Cardiac fibroblast (primary cell): ENCODE measurements around the gene RFNG.

Experiments
- DNase-seq, 2 donors: peaks; one replicate each; pipeline versions ENCODE4 v3.0.0 to v3.0.0-alpha.2; 2010; ENCODE audit warnings: low read depth in 2 of 2
- H3K4me3 ChIP-seq, 2 donors: replicated peaks in 1 of 2; 1 replicate in 1 of 2; 2 replicates in 1 of 2; pipeline ENCODE4 v1.5.1; 2011; ENCODE audit warnings: low read depth in 2 of 2, low read length in 2 of 2, mild to moderate bottlenecking in 2 of 2, moderate library complexity in 1 of 2
- TF ChIP-seq, protein P1 (sequence below): IDR thresholded peaks from one replicate; pipeline ENCODE4 v1.5.1; 2011; ENCODE audit warnings: low read depth, mild to moderate bottlenecking, low read length, inconsistent platforms

RFNG gene

DNA sequence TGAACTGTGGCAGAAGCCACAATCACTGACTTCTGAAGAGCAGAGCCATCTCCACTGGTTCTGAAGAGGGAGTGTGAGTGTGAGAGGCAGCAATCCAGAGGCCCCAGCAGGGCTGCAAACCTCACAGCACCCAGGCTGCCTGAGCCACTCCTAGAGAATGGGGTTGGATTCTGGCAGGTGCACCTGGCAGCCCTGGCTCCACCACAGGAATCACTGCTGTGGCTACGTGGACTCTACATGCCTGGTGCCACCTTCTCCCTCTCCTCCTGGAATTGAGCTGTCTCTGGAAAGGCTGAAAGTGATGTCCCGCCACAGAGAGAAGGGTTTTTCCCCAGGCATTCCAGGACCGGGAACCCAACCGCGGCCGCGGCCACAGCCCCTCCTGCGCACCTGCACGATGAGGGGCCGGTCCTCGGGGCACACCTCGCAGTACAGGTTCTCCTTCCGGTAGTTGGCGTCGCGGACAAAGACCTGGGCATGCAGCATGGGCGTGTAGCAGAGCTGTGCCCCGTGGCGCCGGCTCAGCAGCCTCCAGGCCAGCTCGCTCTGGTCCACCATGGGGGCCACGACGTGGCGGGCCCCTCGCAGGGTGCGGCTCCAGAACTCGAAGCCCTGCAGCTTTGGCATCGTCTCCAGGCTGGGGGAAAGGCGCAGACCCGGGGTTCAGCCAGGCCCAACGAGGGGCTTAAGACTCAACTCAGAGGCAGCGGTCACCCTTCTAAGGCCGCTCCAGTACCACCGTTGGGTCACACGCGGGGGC, 13.0 kb upstream of the RFNG start:
- TF ChIP-seq, protein P1, sequence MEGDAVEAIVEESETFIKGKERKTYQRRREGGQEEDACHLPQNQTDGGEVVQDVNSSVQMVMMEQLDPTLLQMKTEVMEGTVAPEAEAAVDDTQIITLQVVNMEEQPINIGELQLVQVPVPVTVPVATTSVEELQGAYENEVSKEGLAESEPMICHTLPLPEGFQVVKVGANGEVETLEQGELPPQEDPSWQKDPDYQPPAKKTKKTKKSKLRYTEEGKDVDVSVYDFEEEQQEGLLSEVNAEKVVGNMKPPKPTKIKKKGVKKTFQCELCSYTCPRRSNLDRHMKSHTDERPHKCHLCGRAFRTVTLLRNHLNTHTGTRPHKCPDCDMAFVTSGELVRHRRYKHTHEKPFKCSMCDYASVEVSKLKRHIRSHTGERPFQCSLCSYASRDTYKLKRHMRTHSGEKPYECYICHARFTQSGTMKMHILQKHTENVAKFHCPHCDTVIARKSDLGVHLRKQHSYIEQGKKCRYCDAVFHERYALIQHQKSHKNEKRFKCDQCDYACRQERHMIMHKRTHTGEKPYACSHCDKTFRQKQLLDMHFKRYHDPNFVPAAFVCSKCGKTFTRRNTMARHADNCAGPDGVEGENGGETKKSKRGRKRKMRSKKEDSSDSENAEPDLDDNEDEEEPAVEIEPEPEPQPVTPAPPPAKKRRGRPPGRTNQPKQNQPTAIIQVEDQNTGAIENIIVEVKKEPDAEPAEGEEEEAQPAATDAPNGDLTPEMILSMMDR, result no peak
- peak overlapping the region; percentile 78 to 86 for H3K4me3 ChIP-seq
- no peak for DNase-seq

DNA sequence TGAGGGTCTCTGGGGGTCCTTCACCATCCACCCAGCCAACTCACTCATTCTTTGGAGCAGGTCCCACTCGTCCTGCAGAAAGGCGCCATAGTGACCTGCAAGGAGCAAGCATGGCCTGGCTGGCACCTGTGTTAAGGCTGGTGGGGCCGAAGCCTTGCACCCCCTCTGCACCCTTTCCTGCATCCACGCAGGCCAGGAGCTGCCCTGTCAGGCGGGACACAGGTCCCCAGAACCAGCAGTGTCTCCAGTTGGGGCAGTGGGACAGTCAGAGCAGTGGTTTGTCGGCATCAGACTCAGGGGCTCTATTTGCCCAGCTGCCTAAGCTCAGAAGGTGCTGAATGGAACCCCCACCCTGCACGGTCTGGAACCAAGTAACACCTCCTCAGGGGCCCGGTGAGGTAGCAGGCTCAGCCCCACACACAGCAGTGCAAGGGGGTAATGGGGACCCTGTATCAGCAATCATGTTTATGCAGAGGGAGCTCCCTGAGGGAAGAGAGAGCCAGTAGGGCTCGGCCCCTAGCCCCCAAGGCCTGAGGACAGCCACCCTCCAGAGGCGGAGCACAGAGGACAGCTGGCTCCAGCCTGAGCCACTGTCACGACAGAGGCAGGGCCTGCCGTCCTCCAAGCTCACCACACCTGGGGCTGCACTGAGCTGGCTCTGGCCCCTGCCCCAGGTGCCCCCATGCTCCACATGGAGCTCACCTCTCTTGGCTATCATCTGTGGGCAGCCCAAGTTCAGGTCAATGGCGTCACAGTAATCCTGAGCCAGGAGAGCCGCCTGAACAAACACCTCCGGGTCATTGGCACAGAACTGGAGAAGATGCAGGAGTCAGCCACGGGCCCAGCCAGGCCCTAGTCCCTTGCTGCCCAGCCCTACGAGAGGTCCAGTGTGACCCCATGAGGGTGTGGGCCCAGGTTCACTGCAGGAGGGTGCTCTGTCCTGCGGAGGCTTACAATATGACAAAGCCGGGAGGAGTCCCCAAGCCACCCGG, 12.1 kb upstream of the RFNG start:
- H3K4me3 ChIP-seq, result peak overlapping the region in 1 of 2 donors; percentile 86
- DNase-seq, result no peak
- TF ChIP-seq, protein P1, result no peak

DNA sequence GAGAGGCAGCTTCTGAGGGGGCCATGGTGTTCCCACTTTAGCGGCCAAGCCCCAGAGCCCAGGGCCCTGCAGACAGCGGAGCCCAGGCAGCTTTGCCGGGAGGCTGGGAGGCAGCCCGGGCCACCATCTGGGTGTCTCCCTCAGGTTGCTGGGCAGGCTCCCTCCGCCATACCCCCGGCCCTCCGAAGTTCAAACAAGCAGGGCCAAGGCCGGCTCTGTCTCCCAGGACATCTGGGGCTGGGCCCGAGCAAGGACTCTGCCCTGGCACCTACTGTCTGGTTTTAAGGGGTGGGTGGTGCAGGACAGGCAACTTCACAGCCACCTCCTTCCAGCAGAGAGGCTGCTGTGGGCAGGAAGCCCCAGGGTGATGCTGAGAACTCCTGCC, 11.4 kb upstream of the RFNG start:
- DNase-seq, result no peak
- no peak overlapping the region for H3K4me3 ChIP-seq
- TF ChIP-seq, protein P1, result no peak

DNA sequence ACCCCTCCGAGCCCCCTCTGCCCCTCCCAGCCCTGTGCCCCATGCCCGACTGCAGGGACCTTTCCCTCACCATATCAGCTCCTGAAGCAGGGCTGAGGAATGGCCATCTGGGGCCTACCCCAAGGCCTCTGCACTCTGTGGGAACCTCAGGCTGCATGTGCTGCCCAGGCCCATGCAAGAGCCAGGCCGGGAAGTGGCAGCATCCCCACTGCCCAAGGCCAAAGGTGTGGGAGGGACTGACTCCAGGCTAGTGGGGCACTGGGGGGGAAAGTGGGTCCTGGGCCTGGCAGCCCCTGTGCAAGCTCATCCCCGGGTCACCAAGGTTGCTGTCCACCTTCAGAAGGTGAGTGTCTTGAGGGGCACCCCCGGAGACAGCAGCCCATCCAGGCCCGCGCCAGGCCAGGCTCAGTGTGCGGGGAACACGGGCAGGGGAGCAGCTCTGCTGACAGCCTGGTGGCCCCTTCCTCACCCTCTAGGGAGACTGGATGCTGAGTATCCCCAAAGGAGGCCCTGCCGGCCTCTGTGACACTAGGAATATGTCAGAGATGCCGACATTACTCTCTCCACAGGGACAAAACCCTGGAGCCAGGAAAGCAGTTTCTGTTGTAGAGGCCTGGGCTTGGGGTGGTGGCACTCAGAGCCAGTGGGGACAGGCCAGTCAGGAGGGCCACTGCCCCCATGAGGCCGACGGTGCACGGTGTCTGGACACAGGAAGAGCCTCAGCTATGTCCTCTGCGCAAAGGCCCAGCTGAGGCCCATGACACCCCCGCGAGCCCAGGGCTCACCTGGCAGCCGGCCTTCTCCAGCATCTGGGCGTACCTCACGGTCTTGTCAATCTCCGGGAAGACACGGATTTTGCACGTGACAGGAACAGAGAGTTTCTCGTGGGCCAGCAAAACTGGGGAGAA, 10.7 kb upstream of the RFNG start:
- H3K4me3 ChIP-seq, result no peak overlapping the region
- DNase-seq, result no peak
- TF ChIP-seq, protein P1, result no peak

DNA sequence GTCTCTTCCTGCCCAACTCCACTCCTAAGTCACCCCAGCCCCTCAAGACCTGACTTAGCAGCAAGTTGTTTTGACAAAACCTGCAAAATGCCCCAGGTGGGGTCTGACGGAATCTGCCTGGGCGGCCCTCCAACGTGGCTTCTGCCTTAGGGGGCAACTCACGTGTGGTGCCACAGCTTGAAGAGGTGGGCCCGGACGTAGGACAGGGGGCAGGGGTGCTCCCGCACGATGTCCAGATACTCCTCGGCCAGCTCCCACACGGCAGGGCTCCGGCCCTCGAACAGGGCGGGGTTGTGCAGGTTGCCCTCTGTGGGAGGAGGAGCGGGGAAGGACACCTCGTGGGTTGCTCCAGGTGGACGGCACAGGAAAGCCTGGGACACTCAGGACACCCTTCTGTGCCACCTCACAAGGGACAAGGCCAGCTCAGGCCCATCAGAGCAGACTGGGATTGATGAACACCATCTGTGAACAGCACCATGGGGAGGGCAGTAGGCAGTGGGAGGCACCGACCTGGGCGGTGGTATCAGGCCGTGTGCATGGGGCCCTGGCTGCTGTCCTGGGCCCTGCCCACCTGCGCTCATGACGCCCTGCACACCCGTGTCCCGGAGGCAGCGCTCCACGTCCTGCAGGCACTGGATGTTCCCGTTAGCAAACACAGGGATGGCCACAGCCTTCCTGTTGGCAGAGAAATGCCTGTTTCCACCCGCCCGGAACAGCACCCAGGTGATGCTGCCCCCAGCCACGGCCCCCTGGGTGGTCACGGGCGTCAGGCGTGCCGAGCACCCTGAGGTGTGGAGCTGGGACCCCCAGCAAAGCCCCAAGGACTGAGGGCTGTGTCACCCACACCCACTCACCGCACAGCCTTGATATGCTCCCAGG, 9.7 kb upstream of the RFNG start:
- TF ChIP-seq, protein P1, result no peak
- DNase-seq, result no peak
- no peak overlapping the region for H3K4me3 ChIP-seq

DNA sequence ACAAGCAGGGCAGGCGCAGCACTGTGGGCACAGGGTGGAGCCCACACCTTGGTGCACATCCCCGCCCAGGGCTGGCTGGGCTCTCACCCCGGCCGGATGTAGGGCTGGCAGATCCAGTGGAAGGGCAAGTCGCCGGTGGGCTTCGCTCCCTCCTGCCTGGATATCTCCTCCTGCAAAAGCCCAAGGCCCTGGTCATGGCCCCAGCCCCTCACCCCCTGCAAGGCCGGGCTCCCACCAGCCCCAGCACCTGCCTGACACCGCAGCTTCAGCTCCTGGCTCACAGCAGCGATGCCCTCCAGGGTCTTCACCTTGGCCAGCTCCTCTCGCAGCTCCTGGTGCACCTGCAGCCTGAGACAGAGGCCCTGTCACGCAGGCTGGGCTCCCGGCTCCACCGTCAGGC, 9.0 kb upstream of the RFNG start:
- TF ChIP-seq, protein P1, result no peak
- no peak overlapping the region for H3K4me3 ChIP-seq
- no peak for DNase-seq
